Fibroblast of the aortic adventitia (primary cell): Measurements from ENCODE around the gene DPPA2. TPM values are rescaled to one million over a fixed set of nuclear protein-coding genes. Genes with fewer than 3 reads are reported as not detected.

Source experiments
- DNase-seq: peaks from one replicate; pipeline ENCODE4 v3.0.0-alpha.2; 2010; ENCODE audit warnings: low read depth
- H3K4me3 ChIP-seq: 2 replicates; pipeline ENCODE4 v1.5.1; 2011; ENCODE audit warnings: low read depth, mild to moderate bottlenecking, control low read depth, low read length, moderate library complexity
- CTCF ChIP-seq: IDR thresholded peaks from 2 replicates; pipeline ENCODE4 v1.5.1; 2011; ENCODE audit warnings: mild to moderate bottlenecking, low read length, control low read depth, inconsistent platforms; ENCODE audit not compliant: insufficient read depth
- small RNA-seq: library from RNA; depleted of rRNA; stranded (forward); fragments of <200 nt; gene quantifications from one replicate; pipeline ENCODE3, GENCODE V24; 2012
- total RNA-seq: library from RNA; depleted of rRNA; stranded (reverse); fragments of >200 nt; gene quantifications from 2 replicates; pipeline ENCODE4 v1.2.3, GENCODE V29; 2012; ENCODE audit warnings: low replicate concordance

DPPA2 gene
- total RNA-seq, 1 donor, result not detected

GRCh38 chr3:109254770-109255169, 61.5 kb downstream of the DPPA2 start:
- TF ChIP-seq CTCF, result no peak
- H3K4me3 ChIP-seq, result no peak overlapping the region
- DNase-seq, result no peak

- no peak for DNase-seq
- no peak overlapping the region for H3K4me3 ChIP-seq
- no peak for TF ChIP-seq CTCF
These were observed 63.7 kb downstream of the DPPA2 start for GRCh38 chr3:109252641-109253040.

Small RNA genes within 50 kb of the gene (small RNA-seq; reads per million reads assigned to genes)
- gene AC124945.1 (not detected), gene RF00017 (not detected)

Other genes with a start within 250 kb of the DPPA2 start
- not detected in 2 replicates for gene MORC1, start 198.4 kb downstream of the DPPA2 start, total RNA-seq
- not detected in 2 replicates for gene C3orf85, start 179.8 kb downstream of the DPPA2 start, total RNA-seq
- not detected in 2 replicates for gene DPPA4, start 21.0 kb upstream of the DPPA2 start, total RNA-seq